B cell (primary cell): Measurements from ENCODE around the gene SHC4. TPM values are rescaled to one million over a fixed set of nuclear protein-coding genes. Genes with fewer than 3 reads are reported as not detected.

Source experiments
- ATAC-seq: fragments of 200-7000 bp; cut with Tn5 transposase; one replicate; pipeline ENCODE4 v1.10.0; 2021; ENCODE audit warnings: low read depth, mild to moderate bottlenecking, moderate number of reproducible peaks, moderate library complexity
- CTCF ChIA-PET: fragments of 350-600 bp; sonication (Branson Sonifier 250); formaldehyde crosslinking; loops from one replicate; lab custom pipeline; 2021; ENCODE audit warnings: antibody characterized with exemption, inconsistent platforms; lab: Charles Lee
- POLR2A ChIA-PET: fragments of 350-600 bp; sonication (Branson Sonifier 250); formaldehyde crosslinking; loops from one replicate; lab custom pipeline; 2021; ENCODE audit warnings: antibody characterized with exemption; lab: Charles Lee
- DNase-seq: peaks from one replicate; pipeline ENCODE4 v3.0.0; 2013
- H2AFZ ChIP-seq: 2 replicates; pipeline ENCODE4 v1.6.1; 2012; ENCODE audit warnings: mild to moderate bottlenecking, low read depth, low read length; ENCODE audit not compliant: insufficient read depth, poor library complexity, severe bottlenecking
- H3K27ac ChIP-seq, 2 donors: 1 replicate in 1 of 2; 2 replicates in 1 of 2; pipeline ENCODE4 v1.5.1; 2012 to 2013; ENCODE audit warnings: low read length in 2 of 2, mild to moderate bottlenecking in 2 of 2, moderate library complexity in 1 of 2
- H3K27me3 ChIP-seq, 4 experiments: fragments of 200-600 bp in 1 of 4; sonication (generic) in 1 of 4; replicated peaks in 1 of 4; 1 replicate in 2 of 4; 2 replicates in 2 of 4; pipeline versions ENCODE4 v1.6.1 to v1.7.0; 2013 to 2016; ENCODE audit warnings: low read length in 3 of 4, mild to moderate bottlenecking in 2 of 4, mixed read lengths in 1 of 4, moderate library complexity in 1 of 4; ENCODE audit not compliant: insufficient read depth in 4 of 4, control insufficient read depth in 3 of 4; ENCODE audit errors: control extremely low read depth in 1 of 4
- H3K36me3 ChIP-seq, 2 experiments: replicated peaks in 1 of 2; 1 replicate in 1 of 2; 2 replicates in 1 of 2; pipeline versions ENCODE4 v1.6.1 to v1.7.1; 2013; ENCODE audit warnings: low read length in 1 of 2; ENCODE audit not compliant: insufficient read depth in 2 of 2, control insufficient read depth in 1 of 2; ENCODE audit errors: control extremely low read depth in 1 of 2, extremely low read depth in 1 of 2
- H3K4me1 ChIP-seq, 2 donors: fragments of 200-600 bp in 1 of 2; sonication (generic) in 1 of 2; 1 replicate in 1 of 2; 2 replicates in 1 of 2; pipeline versions ENCODE4 v1.5.1 to v1.6.1; 2013 to 2017; ENCODE audit warnings: low read length in 2 of 2; ENCODE audit not compliant: control insufficient read depth in 2 of 2, insufficient read depth in 2 of 2
- H3K4me2 ChIP-seq: replicated peaks from 2 replicates; pipeline ENCODE3; 2012; ENCODE audit warnings: mild to moderate bottlenecking, low read depth, low read length; ENCODE audit not compliant: poor library complexity, severe bottlenecking
- H3K4me3 ChIP-seq, 5 experiments: fragments of 200-600 bp in 1 of 5; sonication (generic) in 1 of 5; 1 replicate in 3 of 5; 2 replicates in 2 of 5; pipeline versions ENCODE4 v1.5.1 to v1.7.0; 2011 to 2016; ENCODE audit warnings: low read length in 4 of 5, mild to moderate bottlenecking in 4 of 5, low read depth in 2 of 5, control low read depth in 1 of 5, moderate library complexity in 1 of 5; ENCODE audit not compliant: insufficient read depth in 1 of 5; ENCODE audit errors: control extremely low read depth in 1 of 5, extremely low read depth in 1 of 5
- H3K79me2 ChIP-seq: fragments of 200-600 bp; sonication (generic); one replicate; pipeline ENCODE4 v1.6.0; 2016; ENCODE audit warnings: low read length; ENCODE audit not compliant: control insufficient read depth, insufficient read depth
- H3K9ac ChIP-seq: fragments of 200-600 bp; sonication (generic); 2 replicates; pipeline ENCODE4 v1.6.1; 2017; ENCODE audit warnings: mild to moderate bottlenecking, low read length, moderate library complexity
- H3K9me3 ChIP-seq, 3 donors: one replicate each; pipeline versions ENCODE4 v1.6.1 to v1.7.1; 2013; ENCODE audit warnings: low read length in 2 of 3; ENCODE audit not compliant: control insufficient read depth in 2 of 3, insufficient read depth in 1 of 3; ENCODE audit errors: control extremely low read depth in 1 of 3
- H4K20me1 ChIP-seq: 2 replicates; pipeline ENCODE4 v1.6.0; 2012; ENCODE audit warnings: mild to moderate bottlenecking, low read length; ENCODE audit not compliant: insufficient read depth, control insufficient read depth, poor library complexity, severe bottlenecking
- H3K27ac Mint-ChIP-seq: one replicate; pipeline ENCODE4 v1.8.0; 2021; ENCODE audit warnings: mixed read lengths
- H3K27me3 Mint-ChIP-seq: one replicate; pipeline ENCODE4 v1.8.0; 2021; ENCODE audit warnings: mixed read lengths
- H3K4me1 Mint-ChIP-seq: one replicate; pipeline ENCODE4 v1.8.0; 2021; ENCODE audit warnings: mixed read lengths
- H3K4me3 Mint-ChIP-seq: one replicate; pipeline ENCODE4 v1.8.0; 2021; ENCODE audit warnings: mixed read lengths
- H3K9me3 Mint-ChIP-seq: one replicate; pipeline ENCODE4 v1.8.0; 2022; ENCODE audit warnings: mixed read lengths; ENCODE audit not compliant: insufficient read depth
- EZH2 ChIP-seq: IDR thresholded peaks from 2 replicates; pipeline ENCODE4 v1.6.1; 2012; ENCODE audit warnings: borderline replicate concordance, low read depth, mild to moderate bottlenecking, moderate library complexity, low read length; ENCODE audit not compliant: insufficient read depth, poor library complexity, severe bottlenecking
- WGBS: methylation state at CpG from one replicate; pipeline ENCODE4 v1.1.5; 2013; ENCODE audit warnings: missing lambda C conversion rate; ENCODE audit not compliant: insufficient coverage; 5-methylcytosine and 5-hydroxymethylcytosine counted together
- intact Hi-C: fragments of 100-400 bp; cut with micrococcal nuclease; formaldehyde crosslinking; loops from one replicate; pipeline ENCODE4 v1.10.0; 2022
- polyA plus RNA-seq: library from polyadenylated mRNA; depleted of rRNA; stranded (reverse); fragments of >200 nt; gene quantifications from 2 replicates; pipeline ENCODE4 v1.2.3, GENCODE V29; 2012
- total RNA-seq, 2 donors: library from RNA; stranded (reverse); fragments of 120-200 nt in 1 of 2; gene quantifications; 1 replicate in 1 of 2; 2 replicates in 1 of 2; pipeline versions ENCODE4 v1.2.3 to v1.2.4, GENCODE V29; 2013 to 2022
- TF ChIP-seq, protein P1 (sequence below): fragments of 200-600 bp; IDR thresholded peaks from one replicate; pipeline ENCODE4 v1.8.0; 2022; ENCODE audit warnings: antibody characterized with exemption, mild to moderate bottlenecking

SHC4 gene
- total and polyA plus RNA-seq, 2 donors (not counting 1 experiment from before 2014, with no cell fraction given) = 0.04 to 0.69 TPM

DNA sequence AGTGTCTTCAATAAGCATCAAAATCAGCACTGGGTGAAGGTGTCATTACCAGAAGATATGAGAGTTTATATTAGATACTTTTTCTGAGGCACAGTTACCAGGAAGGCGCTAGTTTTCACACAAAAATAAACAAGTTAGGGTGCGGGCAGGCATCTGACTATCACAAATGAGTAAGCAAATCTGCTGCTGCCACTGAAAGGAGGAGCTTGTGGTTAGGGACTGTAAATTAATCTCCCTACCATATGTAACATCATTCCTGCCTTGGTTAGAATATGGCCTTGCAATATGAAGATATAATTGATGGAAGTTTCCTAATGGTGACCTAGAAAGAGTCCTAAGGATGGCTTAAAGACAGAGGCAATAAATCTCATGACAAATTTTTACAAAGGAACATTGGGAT lies 105.3 kb downstream of the SHC4 start:
- H2AFZ ChIP-seq = no peak overlapping the region
- intact Hi-C loops = no loop called here
- CTCF ChIA-PET = interaction anchor here (1.5 to 8.5 kb wide), 3 partner anchors 12 to 562 kb away, joined by 6 to 101 read pairs (median 6); partner anchors contain the start of gene FGF7
- Mint-ChIP-seq H3K27ac (no peak overlapping the region), H3K27me3 (peaks cover 16% of the 10 kb centered on the region), H3K4me3 (no peak overlapping the region), H3K9me3 (no peaks in the 10 kb centered on the region), H3K4me1 (no peaks in the 10 kb centered on the region)
- TF ChIP-seq, protein P1, sequence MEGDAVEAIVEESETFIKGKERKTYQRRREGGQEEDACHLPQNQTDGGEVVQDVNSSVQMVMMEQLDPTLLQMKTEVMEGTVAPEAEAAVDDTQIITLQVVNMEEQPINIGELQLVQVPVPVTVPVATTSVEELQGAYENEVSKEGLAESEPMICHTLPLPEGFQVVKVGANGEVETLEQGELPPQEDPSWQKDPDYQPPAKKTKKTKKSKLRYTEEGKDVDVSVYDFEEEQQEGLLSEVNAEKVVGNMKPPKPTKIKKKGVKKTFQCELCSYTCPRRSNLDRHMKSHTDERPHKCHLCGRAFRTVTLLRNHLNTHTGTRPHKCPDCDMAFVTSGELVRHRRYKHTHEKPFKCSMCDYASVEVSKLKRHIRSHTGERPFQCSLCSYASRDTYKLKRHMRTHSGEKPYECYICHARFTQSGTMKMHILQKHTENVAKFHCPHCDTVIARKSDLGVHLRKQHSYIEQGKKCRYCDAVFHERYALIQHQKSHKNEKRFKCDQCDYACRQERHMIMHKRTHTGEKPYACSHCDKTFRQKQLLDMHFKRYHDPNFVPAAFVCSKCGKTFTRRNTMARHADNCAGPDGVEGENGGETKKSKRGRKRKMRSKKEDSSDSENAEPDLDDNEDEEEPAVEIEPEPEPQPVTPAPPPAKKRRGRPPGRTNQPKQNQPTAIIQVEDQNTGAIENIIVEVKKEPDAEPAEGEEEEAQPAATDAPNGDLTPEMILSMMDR = no peak
- TF ChIP-seq EZH2 = no peak
- no CpG with 5 or more reads among the region's 2 CpGs for WGBS
- H3K9ac ChIP-seq = no peak overlapping the region
- H3K27ac ChIP-seq = no peak overlapping the region
- H3K79me2 ChIP-seq = no peaks in the 10 kb centered on the region
- H3K4me1 ChIP-seq = no peaks in the 10 kb centered on the region
- no peak for ATAC-seq
- no peak overlapping the region for H3K4me2 ChIP-seq
- no peaks in the 10 kb centered on the region for H3K9me3 ChIP-seq
- H3K4me3 ChIP-seq = no peak overlapping the region
- no peaks in the 10 kb centered on the region for H3K27me3 ChIP-seq
- H4K20me1 ChIP-seq = no peaks in the 10 kb centered on the region
- no peak for DNase-seq
- POLR2A ChIA-PET = no interaction called here
- no peaks in the 10 kb centered on the region for H3K36me3 ChIP-seq

- Mint-ChIP-seq H3K27me3 (peaks cover 17% of the 10 kb centered on the region), H3K4me3 (no peak overlapping the region), H3K27ac (no peak overlapping the region), H3K4me1 (no peaks in the 10 kb centered on the region), H3K9me3 (no peaks in the 10 kb centered on the region)
- Histone ChIP-seq H3K9ac (no peak overlapping the region), H3K4me3 (no peak overlapping the region), H3K9me3 (no peaks in the 10 kb centered on the region), H3K27me3 (no peaks in the 10 kb centered on the region), H4K20me1 (no peaks in the 10 kb centered on the region), H2AFZ (no peak overlapping the region), H3K36me3 (no peaks in the 10 kb centered on the region), H3K4me1 (no peaks in the 10 kb centered on the region), H3K79me2 (no peaks in the 10 kb centered on the region), H3K27ac (no peak overlapping the region), H3K4me2 (no peak overlapping the region)
- TF ChIP-seq, protein P1 = no peak
- TF ChIP-seq EZH2 = no peak
- intact Hi-C loops = no loop called here
- POLR2A ChIA-PET = no interaction called here
- DNase-seq (no peak), ATAC-seq (no peak)
- CTCF ChIA-PET = interaction anchor here (1.0 to 8.5 kb wide), 3 partner anchors 289 to 1288 kb away, joined by 4 to 101 read pairs (median 5); partner anchors contain the start of gene FGF7
- 100% methylated on average over 1 of the region's 2 CpGs for WGBS
Observed at GRCh38 chr15:48856942-48857341, 106.8 kb downstream of the SHC4 start.
